Smooth muscle cell (in vitro differentiated cells): ENCODE data around the gene CYTH2. TPM values are rescaled to one million over a fixed set of nuclear protein-coding genes. Genes with fewer than 3 reads are reported as not detected.

Experiments
- DNase-seq: peaks from one replicate; lab custom pipeline; 2025; ENCODE audit not compliant: unreplicated experiment; lab: John Stamatoyannopoulos, UW
- H2AFZ ChIP-seq: fragments of 200-600 bp; sonication (generic); 2 replicates; pipeline ENCODE4 v1.6.0; 2016; ENCODE audit warnings: antibody characterized with exemption, low read depth, mild to moderate bottlenecking
- H3F3A ChIP-seq: fragments of 200-600 bp; sonication (generic); 2 replicates; pipeline ENCODE4 v1.6.0; 2017; ENCODE audit warnings: antibody characterized with exemption, low read depth
- H3K27ac ChIP-seq: fragments of 200-600 bp; sonication (generic); 2 replicates; pipeline ENCODE4 v1.5.1; 2016; ENCODE audit warnings: low read depth, mild to moderate bottlenecking
- H3K27me3 ChIP-seq: fragments of 200-600 bp; sonication (generic); 2 replicates; pipeline ENCODE4 v1.6.1; 2016; ENCODE audit warnings: low read depth, mild to moderate bottlenecking
- H3K36me3 ChIP-seq: fragments of 200-600 bp; sonication (generic); 2 replicates; pipeline ENCODE4 v1.5.1; 2016; ENCODE audit warnings: low read depth
- H3K4me1 ChIP-seq: fragments of 200-600 bp; sonication (generic); 2 replicates; pipeline ENCODE4 v1.5.1; 2016; ENCODE audit warnings: low read depth
- H3K4me2 ChIP-seq: fragments of 200-600 bp; sonication (generic); 2 replicates; pipeline ENCODE4 v1.6.0; 2016; ENCODE audit warnings: mild to moderate bottlenecking
- H3K4me3 ChIP-seq: fragments of 200-600 bp; sonication (generic); 2 replicates; pipeline ENCODE4 v1.5.1; 2016; ENCODE audit warnings: mild to moderate bottlenecking
- H3K79me2 ChIP-seq: fragments of 200-600 bp; sonication (generic); 2 replicates; pipeline ENCODE4 v1.6.0; 2016; ENCODE audit warnings: low read depth, mild to moderate bottlenecking
- H3K9ac ChIP-seq: fragments of 200-600 bp; sonication (generic); 2 replicates; pipeline ENCODE4 v1.6.0; 2016; ENCODE audit warnings: low read depth
- H3K9me3 ChIP-seq: fragments of 200-600 bp; sonication (generic); replicated peaks from 2 replicates; pipeline ENCODE4 v1.5.1; 2016; ENCODE audit warnings: low read depth
- H4K20me1 ChIP-seq: fragments of 200-600 bp; sonication (generic); 2 replicates; pipeline ENCODE4 v1.6.0; 2016; ENCODE audit warnings: low read depth
- CTCF ChIP-seq: fragments of 200-600 bp; sonication (generic); IDR thresholded peaks from 2 replicates; pipeline ENCODE4 v1.5.1; 2017; ENCODE audit warnings: borderline replicate concordance, mild to moderate bottlenecking, antibody characterized with exemption; ENCODE audit not compliant: insufficient read depth, poor library complexity, severe bottlenecking
- WGBS: methylation state at CpG from one replicate; pipeline ENCODE4 v1.1.7; 2016; ENCODE audit warnings: low lambda C conversion rate; 5-methylcytosine and 5-hydroxymethylcytosine counted together
- polyA plus RNA-seq: library from polyadenylated mRNA; unstranded; fragments of >200 nt; fragmentation: Nextera tagmentation; extraction: Ambion mirVana; gene quantifications from 2 replicates; pipeline ENCODE4 v1.2.1, GENCODE V29; 2016
- total RNA-seq: library from RNA; depleted of rRNA; stranded (reverse); fragments of >200 nt; gene quantifications from 2 replicates; pipeline ENCODE4 v1.2.3, GENCODE V29; 2014

Gene CYTH2
- total and polyA plus RNA-seq, 2 experiments from 2014 or later: 49.7 to 62.1 TPM

DNA sequence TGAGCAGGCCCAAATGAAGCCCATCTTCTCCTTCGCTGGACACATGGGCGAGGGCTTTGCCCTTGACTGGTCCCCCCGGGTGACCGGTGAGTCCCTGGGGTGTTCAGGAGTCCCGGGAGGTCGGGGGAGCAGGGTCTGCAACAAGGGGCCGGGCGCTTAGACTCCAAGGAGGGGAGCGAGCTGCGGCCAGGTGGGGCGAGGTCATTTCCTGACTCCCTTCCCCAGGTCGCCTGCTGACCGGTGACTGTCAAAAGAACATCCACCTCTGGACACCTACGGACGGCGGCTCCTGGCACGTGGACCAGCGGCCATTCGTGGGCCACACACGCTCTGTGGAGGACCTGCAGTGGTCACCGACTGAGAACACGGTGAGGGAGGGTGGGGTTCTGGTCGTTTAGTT, 18.7 kb upstream of the CYTH2 start:
- Histone ChIP-seq H3K4me3 (no peak overlapping the region), H3K36me3 (no peaks in the 10 kb centered on the region), H3K79me2 (peaks cover 21% of the 10 kb centered on the region), H3K9ac (no peak overlapping the region), H3K4me2 (no peak overlapping the region), H2AFZ (no peak overlapping the region), H3K4me1 (peaks cover 4% of the 10 kb centered on the region), H3K27me3 (no peaks in the 10 kb centered on the region), H4K20me1 (peaks cover 1% of the 10 kb centered on the region), H3K9me3 (no peaks in the 10 kb centered on the region), H3F3A (no peaks in the 10 kb centered on the region), H3K27ac (no peak overlapping the region)
- TF ChIP-seq CTCF: no peak
- 99% methylated on average over 22 of the region's 23 CpGs for WGBS
- no peak for DNase-seq

GRCh38 chr19:48450863-48451262, 18.3 kb upstream of the CYTH2 start:
- Histone ChIP-seq H3K27me3 (no peaks in the 10 kb centered on the region), H3K36me3 (no peaks in the 10 kb centered on the region), H3K4me1 (peaks cover 4% of the 10 kb centered on the region), H3K79me2 (peaks cover 21% of the 10 kb centered on the region), H3K9me3 (no peaks in the 10 kb centered on the region), H3K9ac (no peak overlapping the region), H3K4me2 (no peak overlapping the region), H2AFZ (no peak overlapping the region), H3F3A (no peaks in the 10 kb centered on the region), H3K4me3 (no peak overlapping the region), H3K27ac (no peak overlapping the region), H4K20me1 (peaks cover 6% of the 10 kb centered on the region)
- WGBS: 90% methylated on average over 15 of the region's 15 CpGs
- DNase-seq: no peak
- TF ChIP-seq CTCF: no peak

DNA sequence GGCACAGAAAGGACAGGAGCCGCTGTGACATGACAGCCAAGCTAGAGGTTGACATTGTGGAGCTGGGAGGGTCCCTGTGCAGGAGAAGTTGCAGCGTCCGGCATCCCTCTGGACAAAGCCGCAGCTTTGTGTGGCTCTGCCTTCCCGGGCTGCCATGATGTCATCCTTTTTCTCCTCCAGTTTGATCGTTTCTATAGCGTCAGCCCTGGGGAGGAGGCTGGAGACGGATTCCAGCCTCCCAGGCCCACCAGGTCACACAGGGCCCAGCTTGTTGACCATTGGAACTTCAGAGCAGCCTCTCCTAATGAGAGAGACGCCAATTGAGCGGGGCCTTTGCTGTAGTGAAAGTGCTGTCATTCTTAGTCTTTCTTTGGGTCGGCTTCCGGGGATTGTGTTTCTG, 17.5 kb upstream of the CYTH2 start:
- H3F3A ChIP-seq: no peaks in the 10 kb centered on the region
- H3K4me2 ChIP-seq: no peak overlapping the region
- no peak overlapping the region for H3K9ac ChIP-seq
- 93% methylated on average over 12 of the region's 12 CpGs for WGBS
- no peak overlapping the region for H2AFZ ChIP-seq
- no peak for TF ChIP-seq CTCF
- H3K27me3 ChIP-seq: no peaks in the 10 kb centered on the region
- DNase-seq: no peak
- H4K20me1 ChIP-seq: peaks cover 6% of the 10 kb centered on the region
- peaks cover 14% of the 10 kb centered on the region for H3K79me2 ChIP-seq
- H3K36me3 ChIP-seq: no peaks in the 10 kb centered on the region
- H3K4me3 ChIP-seq: no peak overlapping the region
- H3K27ac ChIP-seq: no peak overlapping the region
- peaks cover under 1% of the 10 kb centered on the region for H3K4me1 ChIP-seq
- no peaks in the 10 kb centered on the region for H3K9me3 ChIP-seq

GRCh38 chr19:48452289-48453190, 16.6 kb upstream of the CYTH2 start:
- Histone ChIP-seq H3F3A (no peaks in the 10 kb centered on the region), H3K27me3 (no peaks in the 10 kb centered on the region), H3K4me2 (no peak overlapping the region), H2AFZ (no peak overlapping the region), H3K79me2 (peaks cover 7% of the 10 kb centered on the region), H3K9me3 (no peaks in the 10 kb centered on the region), H3K27ac (no peak overlapping the region), H3K36me3 (no peaks in the 10 kb centered on the region), H4K20me1 (peaks cover 6% of the 10 kb centered on the region), H3K9ac (no peak overlapping the region), H3K4me3 (no peak overlapping the region), H3K4me1 (no peaks in the 10 kb centered on the region)
- 97% methylated on average over 29 of the region's 33 CpGs for WGBS
- no peak for TF ChIP-seq CTCF
- DNase-seq: no peak
